Measurements from ENCODE around the gene PKIG.

PKIG gene

DNA sequence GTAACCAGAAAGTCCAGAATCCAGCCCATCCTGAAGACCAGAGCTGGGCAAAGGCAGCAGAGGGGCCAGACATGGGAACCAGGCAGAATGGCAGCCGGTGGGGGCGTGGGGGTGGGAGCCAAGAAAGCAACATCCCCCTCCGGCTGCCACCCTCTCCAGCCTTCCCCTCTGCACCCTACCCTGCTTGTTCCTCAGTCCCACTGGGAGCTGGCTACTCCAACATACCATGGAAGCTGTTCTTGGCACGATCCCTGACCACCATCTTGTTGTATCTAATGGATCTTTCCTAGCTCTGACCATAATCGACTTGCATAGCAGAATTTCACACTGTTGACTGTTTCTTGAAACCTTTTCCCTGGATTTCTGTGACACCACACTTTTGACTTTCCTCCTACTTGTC, 38.9 kb downstream of the PKIG start:
- DNase-seq: no peak

DNA sequence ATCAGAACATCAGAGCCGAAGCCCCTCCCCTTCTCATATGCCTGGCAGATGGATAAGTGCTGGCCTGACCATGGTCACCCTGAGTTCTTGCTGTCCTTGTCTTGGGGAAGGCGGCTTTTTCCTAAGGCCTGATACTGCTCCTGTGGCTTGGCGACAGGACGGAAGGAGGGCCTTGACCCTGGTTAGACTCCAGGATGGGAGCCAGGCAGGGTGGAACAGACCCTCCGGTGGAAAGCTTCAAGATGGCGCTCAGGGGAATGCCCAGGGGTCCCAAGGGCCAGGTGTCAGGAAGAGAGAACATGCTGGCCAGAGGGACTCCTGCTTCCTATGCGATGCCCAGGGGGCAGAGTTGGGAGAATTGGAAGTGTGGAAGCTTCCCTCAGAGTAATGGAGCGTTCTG, 39.6 kb downstream of the PKIG start:
- DNase-seq: no peak

DNA sequence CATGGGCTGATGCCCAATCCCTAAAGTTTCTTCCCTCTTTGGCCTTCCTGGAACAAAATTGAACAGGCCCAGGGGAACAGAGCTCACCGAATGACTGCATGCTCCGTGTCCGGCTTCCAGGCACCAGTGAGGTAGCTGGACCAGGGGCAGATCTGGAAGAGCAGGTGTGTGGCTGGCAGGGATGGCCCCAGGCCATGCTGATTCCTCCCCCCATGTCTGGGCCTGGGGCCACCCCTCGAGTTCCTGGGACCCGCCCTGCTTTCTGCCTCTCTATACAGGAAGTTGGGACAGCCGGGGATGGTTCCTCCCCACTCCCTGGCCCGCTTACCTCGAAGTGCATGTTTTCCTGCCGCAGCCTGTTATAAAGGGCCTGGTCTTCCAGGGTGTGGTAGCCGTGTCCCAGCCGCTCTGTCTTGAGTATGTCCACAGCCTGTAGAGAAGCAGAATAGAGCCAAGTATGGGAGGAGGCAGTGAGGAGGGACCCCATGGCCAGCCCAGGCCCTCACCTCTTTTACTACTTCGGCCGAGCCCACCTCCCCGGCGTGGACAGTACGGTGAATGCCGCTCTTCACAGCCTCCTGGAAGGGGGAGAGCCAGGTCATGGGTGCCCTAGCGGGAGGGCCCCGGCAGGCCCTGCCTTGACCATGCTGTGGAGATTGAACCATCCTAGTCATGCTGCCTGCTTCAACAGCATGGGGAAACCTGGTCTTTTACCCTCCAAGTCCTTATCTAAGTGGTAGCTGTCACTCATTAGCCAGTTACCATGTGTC, 40.3 kb downstream of the PKIG start:
- DNase-seq: no peak

DNA sequence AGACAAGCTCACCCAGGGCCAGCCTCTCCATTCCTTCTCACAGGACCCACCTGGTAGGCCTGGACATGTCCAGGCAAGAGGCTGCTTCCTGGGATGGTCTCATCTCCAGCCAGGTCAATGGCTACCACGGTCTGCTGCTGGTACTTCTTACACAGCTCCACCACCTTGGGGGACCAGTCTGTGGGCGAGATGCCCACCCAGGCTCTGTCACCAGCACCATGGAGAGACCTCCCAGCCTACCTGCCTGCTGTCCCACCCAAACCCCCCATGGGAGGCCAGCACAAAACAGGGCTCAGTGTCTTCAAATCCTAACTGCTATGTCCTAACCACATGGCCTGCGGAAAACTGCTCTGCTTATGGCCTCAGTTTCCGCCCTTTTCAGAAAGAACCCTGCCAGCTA, 41.8 kb downstream of the PKIG start:
- DNase-seq: no peak

DNA sequence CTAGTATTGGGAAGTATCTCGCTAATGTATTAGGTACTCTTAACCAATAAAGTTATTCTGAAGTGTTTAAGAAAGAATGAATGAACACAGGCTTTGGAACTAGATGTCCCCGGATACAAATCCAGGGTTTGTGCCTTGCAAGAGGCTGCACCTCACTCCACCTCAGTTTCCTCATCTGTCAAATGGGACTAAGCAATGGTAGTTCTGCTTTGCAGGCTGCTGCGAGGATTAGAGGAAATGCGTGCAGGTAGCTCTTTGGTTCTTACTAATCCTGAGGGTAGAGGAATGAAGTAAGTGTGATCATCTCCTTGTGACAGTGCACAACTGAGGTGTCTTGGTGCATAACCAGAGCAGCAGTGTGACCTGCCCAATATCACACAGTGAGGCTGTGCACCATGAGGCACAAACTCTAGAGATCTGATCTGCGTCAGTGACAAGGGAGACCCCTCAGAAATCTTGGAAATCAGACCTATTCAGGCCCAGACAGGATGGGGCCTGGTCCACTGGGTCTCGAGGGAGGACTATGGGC, 42.4 kb downstream of the PKIG start:
- no peak for DNase-seq

DNA sequence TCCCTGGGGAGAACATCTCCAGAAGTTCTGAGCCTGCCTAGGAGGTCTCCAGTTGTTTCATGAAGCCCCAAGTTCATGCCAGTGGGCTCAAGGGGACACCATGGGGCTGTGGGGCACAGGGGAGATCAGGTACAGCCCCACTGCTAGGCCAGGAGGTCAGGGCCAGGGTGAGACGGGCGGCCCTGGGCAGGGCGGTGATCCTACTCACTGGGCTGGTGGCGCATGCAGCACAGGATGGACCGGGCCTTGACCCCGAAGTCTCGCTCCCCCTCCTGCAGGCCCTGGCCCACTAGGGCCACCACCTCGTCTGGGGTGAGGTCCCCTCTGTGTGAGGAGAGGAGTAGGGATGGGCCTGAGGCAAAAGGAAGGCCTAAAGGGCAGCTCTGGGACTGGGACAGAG, 43.0 kb downstream of the PKIG start:
- DNase-seq: no peak

DNA sequence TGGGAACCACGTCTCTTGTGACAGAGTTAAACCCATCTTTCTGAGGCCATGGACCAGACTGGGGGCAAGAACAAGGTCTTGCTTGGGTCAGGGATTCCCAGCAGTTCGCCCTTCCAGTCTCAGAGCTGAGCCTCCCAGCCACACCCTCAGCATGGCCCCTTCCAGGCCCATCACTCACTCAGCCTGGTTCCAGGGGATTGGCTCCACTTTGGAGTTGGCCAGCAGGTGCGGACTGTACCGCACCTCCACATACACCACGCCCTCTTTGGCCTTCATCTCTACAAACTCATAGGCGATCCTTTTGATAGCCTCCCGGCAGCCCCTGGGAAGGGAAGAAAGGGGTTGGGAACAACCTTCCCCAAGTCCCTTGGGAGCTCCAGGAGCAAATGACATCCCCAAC, 43.9 kb downstream of the PKIG start:
- no peak for DNase-seq

DNA sequence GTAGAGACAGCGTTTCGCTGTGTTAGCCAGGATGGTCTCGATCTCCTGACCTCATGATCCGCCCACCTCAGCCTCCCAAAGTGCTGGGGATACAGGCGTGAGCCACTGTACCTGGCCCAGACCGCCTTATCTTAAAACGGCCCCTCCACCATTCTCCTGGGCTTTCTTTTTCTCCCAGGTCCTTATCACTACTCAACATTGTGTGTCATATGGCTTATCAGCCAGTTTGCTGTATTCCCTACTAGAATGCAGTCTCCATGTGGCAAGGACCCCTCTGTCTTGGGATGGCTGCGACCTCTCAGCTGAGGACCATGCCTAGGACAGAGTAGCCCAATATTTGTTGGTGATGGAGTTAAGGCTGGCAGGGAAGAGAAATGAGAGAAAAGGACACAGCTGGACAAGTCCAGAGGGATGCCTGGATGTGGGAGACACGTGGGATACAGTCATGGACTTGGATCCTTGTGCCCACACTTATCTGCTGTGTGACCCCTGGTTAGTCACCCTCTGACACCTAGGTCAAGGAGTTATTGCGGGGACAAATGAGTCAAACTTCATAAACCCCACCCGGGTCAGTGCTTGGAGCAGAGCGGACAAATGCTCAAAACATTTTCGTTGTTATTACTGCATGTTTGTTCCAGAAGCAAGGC, 45.1 kb downstream of the PKIG start:
- no peak for DNase-seq

DNA sequence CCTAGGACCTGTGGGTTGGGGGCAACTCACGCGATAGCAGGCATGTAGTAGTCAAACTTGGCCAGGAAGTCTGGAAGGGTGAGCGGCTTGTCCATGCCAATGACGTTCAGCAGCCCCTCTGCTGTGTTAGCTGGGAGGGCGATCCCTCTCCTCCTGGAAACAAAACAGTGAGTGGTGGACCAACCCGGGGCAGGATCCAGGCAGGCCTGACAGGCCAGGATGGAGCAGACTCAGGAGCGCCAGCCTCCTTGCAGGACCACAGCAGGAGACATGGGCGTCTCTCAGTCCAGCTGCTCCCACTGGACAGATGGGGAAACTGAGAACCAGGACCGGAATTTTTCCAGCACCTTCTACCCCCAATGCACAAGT, 46.6 kb downstream of the PKIG start:
- no peak for DNase-seq

DNA sequence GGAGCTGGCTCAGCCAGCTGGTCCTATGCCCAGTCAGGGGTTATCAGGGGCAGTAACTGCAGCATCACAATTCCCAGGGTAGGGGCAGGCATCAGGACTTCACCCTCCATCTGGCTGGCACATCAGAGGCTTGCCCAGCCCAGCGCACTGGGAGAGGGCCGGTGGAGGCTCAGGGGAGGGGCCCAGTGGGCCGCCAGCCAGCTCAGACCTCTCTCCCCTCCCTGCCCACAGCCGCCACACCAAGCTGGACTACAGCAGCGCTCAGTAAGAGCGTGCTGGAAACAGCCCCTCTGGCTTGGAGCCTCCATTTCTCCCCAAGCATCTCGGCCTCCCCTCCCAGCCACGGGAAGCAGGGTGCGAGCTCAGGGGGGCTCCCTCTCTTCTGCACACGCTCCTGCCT, 47.2 kb downstream of the PKIG start:
- no peak for DNase-seq

DNA sequence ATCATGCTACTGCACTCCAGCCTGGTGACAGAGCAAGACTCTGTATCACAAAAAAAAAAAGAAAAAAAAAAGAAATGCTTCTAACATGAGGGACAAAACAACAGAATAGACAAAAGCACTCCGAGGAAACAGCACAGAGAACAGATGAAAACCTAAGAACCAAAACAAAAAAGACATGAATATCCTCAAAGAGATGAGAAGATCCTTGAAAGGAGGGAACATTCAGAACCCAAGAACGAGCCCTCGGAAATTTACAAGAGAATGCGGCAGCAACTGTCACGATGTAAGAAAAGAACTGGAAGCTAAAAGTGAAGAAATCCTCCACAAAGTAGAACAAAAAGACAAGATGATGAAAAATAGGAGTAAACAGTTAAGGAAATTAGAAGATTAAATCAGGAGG, 47.9 kb downstream of the PKIG start:
- DNase-seq: no peak

DNA sequence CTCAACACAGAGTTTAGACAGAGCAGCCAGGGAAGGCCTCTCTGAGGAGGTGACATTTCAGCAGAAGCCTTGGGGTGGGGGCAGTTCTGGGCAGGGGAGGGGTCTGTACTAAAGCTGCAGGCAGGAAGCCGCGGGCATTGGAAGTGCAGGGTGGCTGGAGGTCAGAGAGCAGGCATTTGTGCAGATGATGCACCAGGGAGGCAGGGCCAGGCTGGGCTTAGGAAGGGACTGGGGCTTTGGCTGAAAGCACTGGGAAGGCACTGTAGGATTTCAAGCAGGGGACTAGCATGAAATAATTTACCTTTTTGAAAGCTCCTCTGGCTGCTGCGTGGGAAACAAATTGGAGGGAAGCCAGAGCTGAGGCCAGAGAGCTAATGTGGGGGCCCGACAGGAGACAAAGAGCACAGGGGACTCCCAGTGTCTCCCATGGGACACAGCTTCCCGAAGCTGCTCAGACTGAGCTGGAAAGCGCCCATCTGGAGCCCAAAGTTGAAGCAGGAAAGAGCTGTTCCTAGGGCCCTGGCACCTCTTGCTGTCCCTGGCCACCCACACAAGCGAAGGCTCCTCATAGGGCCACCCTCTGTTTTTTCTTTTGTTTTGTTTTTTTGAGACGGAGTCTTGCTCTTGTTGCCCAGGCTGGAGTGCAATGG, 49.8 kb downstream of the PKIG start:
- no peak for DNase-seq

DNA sequence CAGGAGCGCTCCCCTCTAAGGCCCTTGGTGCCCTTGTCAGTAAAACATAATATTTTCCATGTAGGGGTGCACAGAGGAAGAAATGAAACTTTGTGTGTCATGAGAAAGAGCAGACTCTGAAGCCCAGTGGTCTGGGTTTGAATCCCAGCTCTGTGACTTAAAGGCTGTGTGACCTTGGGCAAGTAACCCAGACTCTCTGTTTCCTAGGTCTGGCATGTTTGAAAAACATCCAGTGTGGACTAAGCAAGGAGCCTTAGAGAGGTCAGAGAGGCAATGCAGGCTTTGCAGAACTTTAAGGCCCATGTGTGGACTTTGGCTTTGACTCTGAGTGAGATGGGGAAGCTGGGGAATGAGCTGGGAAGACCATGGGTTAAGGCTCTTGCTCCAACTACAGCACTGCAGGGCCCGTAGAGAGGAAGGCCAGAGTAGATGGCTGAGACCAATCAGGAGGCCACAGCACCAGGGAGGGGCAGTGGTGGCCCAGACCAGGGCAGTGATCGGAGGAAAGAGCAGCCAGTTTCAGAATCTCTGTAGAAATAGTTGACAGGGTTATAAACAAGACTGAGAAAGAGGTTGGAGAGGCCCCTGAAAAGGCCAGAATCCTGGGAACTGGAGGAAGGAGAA, 50.9 kb downstream of the PKIG start:
- no peak for DNase-seq

DNA sequence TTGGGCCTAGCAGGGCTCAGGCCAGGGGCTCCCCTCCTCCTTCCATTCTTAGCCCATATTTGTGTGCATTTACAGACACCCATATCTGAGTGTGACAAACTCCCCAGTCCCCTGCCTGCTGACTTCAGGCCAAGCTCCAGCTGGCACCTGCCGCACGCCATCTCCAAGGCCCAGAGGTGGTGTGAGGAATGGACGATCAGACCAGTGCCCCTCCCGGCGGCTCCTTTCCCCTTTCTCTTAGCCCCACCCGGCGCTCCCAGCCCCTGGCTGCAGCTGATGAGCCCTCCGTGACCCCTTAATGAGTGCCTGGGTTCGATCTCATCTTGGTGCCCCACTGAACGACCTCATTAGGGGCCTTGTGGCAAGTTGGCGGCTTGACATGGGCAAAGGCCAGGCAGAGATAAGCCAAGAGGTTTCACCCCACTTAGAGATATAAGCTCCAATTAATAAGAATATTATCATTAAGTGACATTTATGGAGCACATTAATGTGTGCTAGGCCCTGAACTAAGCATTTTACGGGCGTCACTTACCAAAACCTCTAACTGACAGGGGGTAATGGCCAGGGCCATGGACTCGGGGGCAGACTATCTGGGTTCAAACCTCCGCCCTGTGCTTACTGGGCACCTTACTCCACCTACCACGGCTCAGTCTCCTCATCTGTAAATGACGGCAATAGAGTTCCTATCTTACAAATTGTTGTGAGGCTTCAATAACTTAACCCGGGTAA, 51.7 kb downstream of the PKIG start:
- DNase-seq: no peak

DNA sequence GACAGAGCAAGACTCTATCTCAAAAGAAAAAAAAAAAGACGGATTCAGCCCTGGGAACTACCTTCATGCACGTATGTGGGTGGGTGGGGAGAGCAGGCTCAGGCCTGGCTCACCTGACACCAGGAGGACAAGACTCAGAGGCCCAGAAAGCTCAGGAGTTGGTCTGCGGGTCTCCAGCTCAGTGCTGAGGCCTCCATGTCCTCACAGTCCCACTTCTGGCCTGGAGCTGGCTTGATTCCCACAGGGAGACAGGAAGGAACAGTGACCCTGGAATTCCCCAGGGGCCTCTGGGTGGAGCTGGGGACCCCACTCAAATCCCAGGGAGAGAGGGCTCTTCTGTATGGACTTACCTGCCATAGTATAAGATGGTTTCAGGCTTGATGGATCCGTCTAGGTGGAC, 53.5 kb downstream of the PKIG start:
- no peak for DNase-seq

DNA sequence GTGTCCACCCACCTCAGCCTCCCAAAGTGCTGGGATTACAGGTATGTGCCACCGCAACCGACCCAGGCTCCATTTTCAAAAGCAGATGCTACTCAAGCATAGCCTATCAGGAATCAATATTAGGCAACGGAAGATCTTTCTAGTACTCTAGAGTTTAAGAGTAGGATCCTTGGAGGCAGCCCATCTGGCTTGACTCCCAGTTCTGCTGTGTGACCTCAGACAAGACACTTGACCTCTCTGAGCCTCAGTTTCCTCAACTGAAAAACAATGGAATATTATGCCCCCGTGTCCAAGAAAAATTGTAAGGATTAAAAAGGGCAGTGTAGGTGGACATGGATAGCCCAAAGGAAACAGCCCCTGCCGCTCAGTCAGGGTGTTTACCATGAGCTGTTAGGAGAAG, 54.7 kb downstream of the PKIG start:
- DNase-seq: no peak

DNA sequence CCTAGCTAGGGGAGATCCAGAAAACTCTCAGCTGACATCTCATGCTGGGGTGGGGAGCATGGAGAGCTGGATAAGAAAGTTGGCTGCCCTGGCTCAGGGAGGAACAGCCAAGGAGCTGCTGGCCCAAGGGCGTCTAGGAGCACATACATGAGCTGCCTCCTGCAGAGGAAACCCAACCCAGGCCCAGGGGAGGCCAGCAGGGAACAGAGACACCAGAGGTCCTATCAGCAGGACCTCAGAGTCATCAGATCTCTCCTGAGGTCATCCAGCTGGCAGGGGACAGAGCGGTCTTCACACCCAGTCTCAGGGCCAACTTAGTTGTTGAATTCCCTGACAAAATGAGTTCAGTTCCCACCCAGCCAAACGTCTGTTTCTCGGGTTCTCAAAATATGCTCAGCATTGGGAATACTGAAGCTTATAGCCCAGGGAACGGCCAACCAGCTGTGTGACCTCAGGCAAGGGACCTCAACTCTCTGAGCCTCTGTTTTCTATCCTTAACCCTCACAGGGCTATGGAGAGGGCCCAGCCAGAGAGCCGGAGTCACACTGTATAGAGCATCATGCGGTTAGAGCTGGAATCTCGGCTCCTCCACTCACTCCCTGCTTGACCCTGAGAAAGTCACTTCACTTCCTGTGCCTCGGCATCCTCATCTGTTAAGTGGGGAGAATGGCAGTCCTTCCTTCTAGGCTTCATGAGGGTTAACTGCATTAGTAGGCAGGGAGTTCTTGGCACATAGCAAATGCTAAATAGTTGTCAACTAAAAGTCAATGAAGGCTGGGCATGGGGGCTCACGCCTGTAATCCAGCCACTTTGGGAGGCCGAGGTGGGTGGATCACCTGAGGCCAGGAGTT, 55.4 kb downstream of the PKIG start:
- no peak for DNase-seq

DNA sequence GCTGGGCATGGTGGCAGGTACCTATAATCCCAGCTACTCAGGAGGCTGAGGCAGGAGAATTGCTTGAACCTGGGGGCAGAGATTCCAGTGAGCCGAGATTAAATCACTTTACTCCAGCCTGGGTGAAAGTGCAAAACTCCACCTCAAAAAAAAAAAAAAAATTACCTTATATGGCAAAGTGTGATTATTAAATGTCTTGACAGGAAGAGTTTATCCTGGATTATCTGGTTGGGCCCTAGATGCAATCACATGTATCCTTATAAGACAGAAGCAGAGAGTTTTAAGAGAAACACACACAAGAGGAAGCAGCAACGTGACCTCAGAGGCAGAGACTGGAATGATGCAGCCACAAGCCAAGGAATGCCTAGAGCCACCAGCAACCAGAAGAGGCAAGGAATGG, 58.1 kb downstream of the PKIG start:
- no peak for DNase-seq

DNA sequence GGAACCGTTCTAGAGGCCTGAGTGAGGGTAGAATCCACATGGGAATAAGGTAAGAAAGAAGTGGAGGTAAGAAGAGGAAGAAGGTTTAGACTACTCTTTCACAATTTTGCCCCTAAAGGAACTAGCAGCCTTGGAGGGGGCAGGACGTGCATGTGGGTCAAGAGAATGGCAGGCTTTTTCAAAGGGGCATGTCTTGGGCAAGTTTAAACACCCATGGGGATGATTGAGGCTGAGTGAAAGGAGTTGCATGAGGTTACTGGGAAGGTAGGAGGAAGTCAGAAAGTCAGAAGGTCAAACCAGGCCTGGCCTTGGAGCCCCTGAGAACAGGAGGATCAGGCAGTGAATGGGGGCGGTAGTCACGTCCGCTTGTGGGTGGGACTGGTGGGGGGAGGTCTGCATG, 58.9 kb downstream of the PKIG start:
- no peak for DNase-seq

DNA sequence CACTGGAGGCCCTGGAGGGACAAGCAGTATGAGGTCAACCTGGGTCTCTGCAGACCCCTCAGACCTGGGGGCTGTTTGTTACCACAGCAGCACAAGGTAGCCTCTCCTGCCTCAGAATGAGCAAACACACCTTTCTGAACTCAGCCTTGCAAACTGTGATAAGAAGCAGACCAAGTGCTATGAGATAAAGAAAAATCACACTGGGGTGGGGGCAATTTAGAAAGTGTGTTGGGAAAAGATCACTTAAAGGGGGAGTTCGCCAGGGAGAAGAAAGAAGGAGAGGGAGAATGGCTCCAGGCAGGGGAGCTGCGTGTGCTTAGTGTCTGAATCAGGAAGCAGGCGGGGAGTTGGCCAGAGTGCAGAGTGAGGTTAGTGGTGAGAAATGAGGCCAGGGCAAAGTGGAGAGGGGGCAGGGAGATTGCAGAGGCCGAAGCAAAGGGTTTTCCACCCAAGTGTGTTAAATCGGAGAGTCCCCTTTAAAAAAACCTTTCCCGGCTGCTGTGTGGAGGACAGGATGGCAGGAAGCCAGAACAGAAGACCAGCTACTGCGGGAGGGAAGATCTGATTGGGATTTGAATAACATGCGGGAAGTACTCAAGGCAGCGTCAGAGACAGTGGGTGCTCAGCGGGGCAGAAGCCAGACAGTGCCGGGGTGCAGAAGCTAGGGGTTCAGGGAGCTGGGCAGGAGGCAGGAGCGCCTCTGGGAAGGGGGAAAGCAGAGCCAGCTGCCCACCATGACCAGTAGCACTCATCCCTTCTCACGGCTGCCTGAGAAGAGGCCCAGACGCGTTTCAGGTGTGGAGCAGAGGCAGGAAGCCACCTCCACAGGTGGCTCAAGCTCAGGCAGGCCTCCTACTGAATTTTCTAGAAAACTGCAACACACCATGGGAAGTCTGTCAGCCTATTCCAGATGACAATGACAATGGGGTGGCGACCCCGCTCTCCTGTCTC, 60.1 kb downstream of the PKIG start:
- peak; percentile 87 for DNase-seq

DNA sequence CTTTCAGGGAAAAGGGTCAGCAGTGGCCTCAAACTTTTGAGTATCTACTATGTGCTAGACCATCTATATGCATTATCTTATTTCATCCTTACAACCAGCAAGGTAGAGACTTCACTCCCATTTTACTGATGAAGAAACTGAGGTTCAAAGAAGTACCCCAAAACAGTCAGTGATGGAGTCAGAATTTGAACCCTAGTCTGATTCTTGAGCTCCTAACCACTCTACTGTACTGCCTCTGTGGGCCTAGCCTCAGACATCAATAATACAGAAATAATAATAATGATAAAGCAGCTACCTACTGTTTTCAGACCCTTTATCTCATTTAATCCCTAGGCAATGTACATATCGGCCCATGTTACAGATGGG, 60.8 kb downstream of the PKIG start:
- no peak for DNase-seq
